MM.1S (cell line): ENCODE results near the gene JPT2.

Experiments
- DNase-seq: peaks from one replicate; pipeline ENCODE4 v3.0.0-alpha.2; 2015
- H2AFZ ChIP-seq: fragments of 300-600 bp; sonication (generic); 2 replicates; pipeline ENCODE4 v1.6.0; 2016; ENCODE audit warnings: antibody characterized with exemption, low read length
- H3F3A ChIP-seq: fragments of 300-600 bp; sonication (generic); 2 replicates; pipeline ENCODE4 v1.6.1; 2016; ENCODE audit warnings: mild to moderate bottlenecking, antibody characterized with exemption, low read length, moderate library complexity, mixed read lengths; ENCODE audit not compliant: insufficient read depth
- H3K27ac ChIP-seq: fragments of 300-600 bp; sonication (generic); 2 replicates; pipeline ENCODE4 v1.5.1; 2016; ENCODE audit warnings: mild to moderate bottlenecking, low read length
- H3K27me3 ChIP-seq: fragments of 300-600 bp; sonication (generic); replicated peaks from 2 replicates; pipeline ENCODE4 v1.6.0; 2016; ENCODE audit warnings: low read length; ENCODE audit not compliant: insufficient read depth
- H3K36me3 ChIP-seq: fragments of 300-600 bp; sonication (generic); replicated peaks from 2 replicates; pipeline ENCODE4 v1.6.1; 2016; ENCODE audit warnings: mild to moderate bottlenecking, low read length, mixed read lengths; ENCODE audit not compliant: insufficient read depth
- H3K4me1 ChIP-seq: fragments of 300-600 bp; sonication (generic); 2 replicates; pipeline ENCODE4 v1.6.1; 2016; ENCODE audit warnings: low read length, mixed read lengths
- H3K4me2 ChIP-seq: fragments of 300-600 bp; sonication (generic); 2 replicates; pipeline ENCODE4 v1.6.0; 2016; ENCODE audit warnings: low read depth, low read length
- H3K4me3 ChIP-seq: fragments of 300-600 bp; sonication (generic); 2 replicates; pipeline ENCODE4 v1.5.1; 2016; ENCODE audit warnings: low read length, mixed read lengths
- H3K79me2 ChIP-seq: fragments of 300-600 bp; sonication (generic); 2 replicates; pipeline ENCODE4 v1.6.1; 2016; ENCODE audit warnings: mixed run types, low read length, mixed read lengths
- H3K9ac ChIP-seq: fragments of 300-600 bp; sonication (generic); 2 replicates; pipeline ENCODE4 v1.6.1; 2016; ENCODE audit warnings: low read length, mixed read lengths
- H3K9me2 ChIP-seq: fragments of 300-600 bp; sonication (generic); replicated peaks from 2 replicates; pipeline ENCODE4 v1.6.1; 2016; ENCODE audit warnings: mild to moderate bottlenecking, low read length, mixed read lengths; ENCODE audit not compliant: insufficient read depth
- H3K9me3 ChIP-seq: fragments of 300-600 bp; sonication (generic); replicated peaks from 2 replicates; pipeline ENCODE4 v1.6.1; 2016; ENCODE audit warnings: mild to moderate bottlenecking, low read length, mixed read lengths; ENCODE audit not compliant: insufficient read depth
- H4K20me1 ChIP-seq: fragments of 300-600 bp; sonication (generic); 2 replicates; pipeline ENCODE4 v1.6.1; 2016; ENCODE audit warnings: mild to moderate bottlenecking, low read length, moderate library complexity, mixed read lengths; ENCODE audit not compliant: insufficient read depth
- EZH2 ChIP-seq: fragments of 300-600 bp; sonication (generic); optimal IDR thresholded peaks from 2 replicates; pipeline ENCODE3; 2017; ENCODE audit warnings: low read depth, mild to moderate bottlenecking, antibody characterized with exemption, low read length, mixed read lengths
- EZH2phosphoT487 ChIP-seq: fragments of 300-600 bp; sonication (generic); IDR thresholded peaks from 2 replicates; pipeline ENCODE4 v1.6.1; 2018; ENCODE audit warnings: antibody characterized with exemption, low read length
- TF ChIP-seq, protein P1 (sequence below): fragments of 300-600 bp; sonication (generic); IDR thresholded peaks from 2 replicates; pipeline ENCODE4 v1.5.1; 2016; ENCODE audit warnings: antibody characterized with exemption, low read length, mixed read lengths

Gene JPT2

DNA sequence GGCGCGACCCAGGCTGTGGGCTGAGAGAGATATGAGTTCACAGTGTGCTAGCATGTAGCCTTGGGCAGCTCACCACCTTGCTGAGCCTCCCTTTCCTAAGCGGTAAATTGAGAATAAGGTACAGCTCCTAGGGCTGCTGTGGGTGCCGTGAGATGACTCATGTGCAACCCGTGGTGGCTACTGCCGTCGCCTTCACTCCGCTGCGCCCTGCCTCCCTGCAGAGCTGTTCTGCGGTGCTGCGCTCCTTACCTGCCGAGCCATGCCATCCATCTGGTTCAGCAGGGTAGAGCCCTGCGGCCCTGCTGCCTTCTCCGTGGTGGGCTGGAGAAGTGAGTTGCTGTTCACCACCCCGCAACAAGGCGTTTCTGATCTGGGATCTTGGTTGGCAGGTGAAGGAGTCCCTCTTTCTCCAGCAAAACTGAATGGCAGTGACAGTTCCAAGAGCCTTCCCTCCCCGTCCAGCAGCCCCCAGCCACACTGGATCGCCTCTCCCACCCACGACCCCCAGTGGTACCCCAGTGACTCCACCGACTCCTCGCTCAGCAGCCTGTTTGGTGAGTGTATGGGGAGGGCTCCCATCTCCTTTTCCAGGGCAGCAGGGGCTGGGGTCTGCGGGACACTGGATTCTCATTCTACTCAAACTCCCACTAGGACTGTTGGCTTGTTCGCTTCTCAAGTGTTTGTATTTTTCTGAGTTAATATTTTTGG lies 9.3 kb upstream of the JPT2 start:
- Histone ChIP-seq H3K27ac (no peak overlapping the region), H3K4me2 (no peak overlapping the region), H3K4me1 (no peaks in the 10 kb centered on the region), H3K9me3 (no peaks in the 10 kb centered on the region), H3K4me3 (no peak overlapping the region), H3K79me2 (no peaks in the 10 kb centered on the region), H3K36me3 (no peaks in the 10 kb centered on the region), H3K27me3 (no peaks in the 10 kb centered on the region), H3K9me2 (no peaks in the 10 kb centered on the region), H4K20me1 (no peaks in the 10 kb centered on the region), H2AFZ (no peak overlapping the region), H3K9ac (no peak overlapping the region), H3F3A (no peaks in the 10 kb centered on the region)
- DNase-seq = no peak
- no peak for TF ChIP-seq EZH2
- no peak for TF ChIP-seq EZH2phosphoT487
- TF ChIP-seq, protein P1, sequence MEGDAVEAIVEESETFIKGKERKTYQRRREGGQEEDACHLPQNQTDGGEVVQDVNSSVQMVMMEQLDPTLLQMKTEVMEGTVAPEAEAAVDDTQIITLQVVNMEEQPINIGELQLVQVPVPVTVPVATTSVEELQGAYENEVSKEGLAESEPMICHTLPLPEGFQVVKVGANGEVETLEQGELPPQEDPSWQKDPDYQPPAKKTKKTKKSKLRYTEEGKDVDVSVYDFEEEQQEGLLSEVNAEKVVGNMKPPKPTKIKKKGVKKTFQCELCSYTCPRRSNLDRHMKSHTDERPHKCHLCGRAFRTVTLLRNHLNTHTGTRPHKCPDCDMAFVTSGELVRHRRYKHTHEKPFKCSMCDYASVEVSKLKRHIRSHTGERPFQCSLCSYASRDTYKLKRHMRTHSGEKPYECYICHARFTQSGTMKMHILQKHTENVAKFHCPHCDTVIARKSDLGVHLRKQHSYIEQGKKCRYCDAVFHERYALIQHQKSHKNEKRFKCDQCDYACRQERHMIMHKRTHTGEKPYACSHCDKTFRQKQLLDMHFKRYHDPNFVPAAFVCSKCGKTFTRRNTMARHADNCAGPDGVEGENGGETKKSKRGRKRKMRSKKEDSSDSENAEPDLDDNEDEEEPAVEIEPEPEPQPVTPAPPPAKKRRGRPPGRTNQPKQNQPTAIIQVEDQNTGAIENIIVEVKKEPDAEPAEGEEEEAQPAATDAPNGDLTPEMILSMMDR = no peak

DNA sequence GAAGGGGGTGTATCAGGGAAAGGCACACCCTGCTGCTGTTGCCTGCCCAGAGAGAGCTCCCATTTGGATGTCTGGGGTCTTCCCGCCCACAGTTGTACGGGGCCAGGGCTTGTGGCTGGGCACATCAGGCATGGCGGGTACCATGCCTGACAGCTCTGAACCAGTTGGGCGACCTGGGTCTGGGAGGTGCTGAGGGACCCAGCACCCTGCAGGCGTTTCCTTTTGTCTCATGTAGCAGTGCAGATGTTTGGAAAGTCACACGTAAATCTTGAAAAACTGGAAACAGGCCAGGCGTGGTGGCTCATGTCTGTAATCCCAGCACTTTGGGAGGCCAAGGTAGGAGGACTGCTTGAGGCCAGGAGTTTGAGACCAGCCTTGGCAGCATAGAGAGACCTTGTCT lies 8.4 kb upstream of the JPT2 start:
- H3K79me2 ChIP-seq = no peaks in the 10 kb centered on the region
- no peaks in the 10 kb centered on the region for H3K9me2 ChIP-seq
- no peaks in the 10 kb centered on the region for H3K27me3 ChIP-seq
- no peaks in the 10 kb centered on the region for H3K36me3 ChIP-seq
- H3F3A ChIP-seq = no peaks in the 10 kb centered on the region
- no peak for DNase-seq
- no peaks in the 10 kb centered on the region for H4K20me1 ChIP-seq
- no peak overlapping the region for H3K9ac ChIP-seq
- no peaks in the 10 kb centered on the region for H3K4me1 ChIP-seq
- no peaks in the 10 kb centered on the region for H3K9me3 ChIP-seq
- H3K27ac ChIP-seq = no peak overlapping the region
- TF ChIP-seq EZH2phosphoT487 = no peak
- no peak for TF ChIP-seq EZH2
- TF ChIP-seq, protein P1 = no peak
- no peak overlapping the region for H3K4me3 ChIP-seq
- H3K4me2 ChIP-seq = no peak overlapping the region
- H2AFZ ChIP-seq = no peak overlapping the region

DNA sequence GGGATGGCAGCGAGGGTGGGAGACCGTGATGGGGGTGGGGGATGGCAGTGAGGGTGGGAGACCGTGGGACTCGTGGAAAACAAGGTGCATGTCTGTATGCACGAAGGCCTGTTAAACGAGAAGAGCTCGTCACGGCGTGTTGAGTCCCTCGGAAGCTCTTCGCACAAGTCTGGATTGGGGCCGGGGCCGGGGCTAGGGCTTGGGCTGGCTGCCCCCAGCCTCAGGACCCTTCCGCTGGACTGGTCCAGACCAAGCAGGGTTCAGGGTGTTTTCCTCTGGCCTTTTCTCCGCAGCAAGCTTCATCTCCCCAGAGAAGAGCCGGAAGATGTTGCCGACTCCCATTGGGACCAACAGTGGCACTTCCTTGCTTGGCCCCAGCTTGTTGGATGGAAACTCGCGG lies 7.7 kb upstream of the JPT2 start:
- Histone ChIP-seq H3K79me2 (no peaks in the 10 kb centered on the region), H3K4me1 (no peaks in the 10 kb centered on the region), H3K36me3 (no peaks in the 10 kb centered on the region), H3K4me2 (no peak overlapping the region), H3K9me2 (no peaks in the 10 kb centered on the region), H3K27ac (no peak overlapping the region), H3K4me3 (no peak overlapping the region), H3K9ac (no peak overlapping the region), H3K9me3 (no peaks in the 10 kb centered on the region), H3F3A (no peaks in the 10 kb centered on the region), H3K27me3 (no peaks in the 10 kb centered on the region), H4K20me1 (no peaks in the 10 kb centered on the region), H2AFZ (no peak overlapping the region)
- TF ChIP-seq, protein P1 = no peak
- TF ChIP-seq EZH2 (no peak), EZH2phosphoT487 (no peak)
- no peak for DNase-seq
